C4-2B (cell line): Measurements from ENCODE around the gene CFAP161.

Experiments
- CTCF ChIP-seq: fragments of 450-650 bp; conservative IDR thresholded peaks from 2 replicates; pipeline ENCODE4 v1.5.1; 2017; ENCODE audit warnings: mild to moderate bottlenecking
- ZFX ChIP-seq: fragments of 450-650 bp; IDR thresholded peaks from 2 replicates; pipeline ENCODE4 v1.6.1; 2017

- TF ChIP-seq CTCF: no peak
- TF ChIP-seq ZFX: no peak
Observed at GRCh38 chr15:81161851-81162250, 27.8 kb downstream of the CFAP161 start.
